Endodermal cell (in vitro differentiated cells): ENCODE measurements around the gene ZNF783. TPM values are rescaled to one million over a fixed set of nuclear protein-coding genes. Genes with fewer than 3 reads are reported as not detected.

Source experiments
- DNase-seq: peaks from one replicate; pipeline ENCODE4 v3.0.0-alpha.2; 2017
- H3K27ac ChIP-seq: 2 replicates; pipeline ENCODE4 v1.5.1; 2013; ENCODE audit warnings: mild to moderate bottlenecking, low read depth, low read length, moderate library complexity
- H3K27me3 ChIP-seq: 2 replicates; pipeline ENCODE4 v1.6.1; 2013; ENCODE audit warnings: mild to moderate bottlenecking, low read length, moderate library complexity; ENCODE audit not compliant: insufficient read depth, control insufficient read depth, poor library complexity, severe bottlenecking
- H3K36me3 ChIP-seq: 2 replicates; pipeline ENCODE4 v1.7.0; 2013; ENCODE audit warnings: mild to moderate bottlenecking, low read length, moderate library complexity; ENCODE audit not compliant: control insufficient read depth, insufficient read depth
- H3K4me1 ChIP-seq: one replicate; pipeline ENCODE4 v1.7.0; 2013; ENCODE audit warnings: low read length; ENCODE audit not compliant: control insufficient read depth, insufficient read depth
- H3K4me3 ChIP-seq: 2 replicates; pipeline ENCODE4 v1.5.1; 2013; ENCODE audit warnings: mild to moderate bottlenecking, low read length, moderate library complexity
- H3K9ac ChIP-seq: 2 replicates; pipeline ENCODE4 v1.6.1; 2013; ENCODE audit warnings: mild to moderate bottlenecking, low read length, moderate library complexity; ENCODE audit not compliant: poor library complexity, severe bottlenecking; ENCODE audit errors: extremely low read depth
- H3K9me3 ChIP-seq: 2 replicates; pipeline ENCODE4 v1.6.1; 2013; ENCODE audit warnings: mild to moderate bottlenecking, low read length, moderate library complexity; ENCODE audit not compliant: control insufficient read depth
- H3K27ac Mint-ChIP-seq: 2 replicates; pipeline ENCODE4 v1.8.0; 2020; ENCODE audit warnings: mixed read lengths
- H3K27me3 Mint-ChIP-seq: 2 replicates; pipeline ENCODE4 v1.8.0; 2021; ENCODE audit warnings: mild to moderate bottlenecking, mixed read lengths; ENCODE audit not compliant: insufficient read depth
- H3K36me3 Mint-ChIP-seq: 2 replicates; pipeline ENCODE4 v1.8.0; 2020; ENCODE audit warnings: low read depth, mixed read lengths
- H3K4me1 Mint-ChIP-seq: 2 replicates; pipeline ENCODE4 v1.8.0; 2020; ENCODE audit warnings: mixed read lengths
- H3K4me3 Mint-ChIP-seq: 2 replicates; pipeline ENCODE4 v1.8.0; 2020; ENCODE audit warnings: mild to moderate bottlenecking, moderate library complexity, mixed read lengths
- H3K9me3 Mint-ChIP-seq: 2 replicates; pipeline ENCODE4 v1.8.0; 2020; ENCODE audit warnings: mild to moderate bottlenecking, mixed read lengths
- CTCF ChIP-seq: fragments of 200-600 bp; sonication (generic); conservative IDR thresholded peaks from 2 replicates; pipeline ENCODE4 v1.5.0; 2021; ENCODE audit warnings: antibody characterized with exemption, mild to moderate bottlenecking
- WGBS, 2 experiments: methylation state at CpG; one replicate each; pipeline versions ENCODE4 v1.1.5 to v1.1.7; 2013; ENCODE audit warnings: missing lambda C conversion rate in 2 of 2, mixed read lengths in 1 of 2; ENCODE audit not compliant: insufficient coverage in 1 of 2, insufficient read length in 1 of 2; 5-methylcytosine and 5-hydroxymethylcytosine counted together
- total RNA-seq, 2 donors: library from RNA; stranded (reverse); fragmentation: NEBNext Ultra II Directional in 1 of 2; extraction: Animal tissue kit (Norgen Biotek cat#: 25700) in 1 of 2; gene quantifications; 2 replicates in 1 of 2; 3 replicates in 1 of 2; pipeline ENCODE4 v1.2.1, GENCODE V29; 2021

The ZNF783 gene
- total RNA-seq, 2 donors from 2014 or later = 12.1 to 13.2 TPM

DNA sequence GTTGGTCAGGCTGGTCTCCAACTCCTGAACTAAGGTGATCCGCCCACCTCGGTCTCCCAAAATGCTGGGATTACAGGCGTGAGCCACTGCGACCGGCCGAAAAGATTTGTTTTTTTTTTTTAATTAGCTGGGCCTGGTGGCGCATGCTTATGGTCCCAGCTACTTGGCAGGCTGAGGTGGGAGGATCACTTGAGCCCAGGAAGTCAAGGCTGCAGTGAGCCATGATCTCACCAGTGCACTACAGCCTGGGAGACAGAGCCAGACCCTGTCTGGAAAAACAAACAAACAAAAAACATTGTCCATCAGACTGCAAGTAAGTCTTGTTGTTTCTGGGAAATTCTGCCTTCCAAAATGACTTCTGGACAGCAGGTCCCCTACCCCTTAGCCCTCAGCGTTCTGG lies 38.8 kb upstream of the ZNF783 start:
- Histone ChIP-seq H3K27ac (no peak overlapping the region), H3K4me3 (no peak overlapping the region), H3K4me1 (no peaks in the 10 kb centered on the region), H3K9ac (no peak overlapping the region), H3K36me3 (peaks cover 25% of the 10 kb centered on the region), H3K27me3 (no peaks in the 10 kb centered on the region), H3K9me3 (no peaks in the 10 kb centered on the region)
- Mint-ChIP-seq H3K4me1 (peaks cover 2% of the 10 kb centered on the region), H3K27me3 (no peaks in the 10 kb centered on the region), H3K36me3 (peaks cover 57% of the 10 kb centered on the region), H3K4me3 (no peak overlapping the region), H3K27ac (no peak overlapping the region), H3K9me3 (no peaks in the 10 kb centered on the region)
- TF ChIP-seq CTCF = no peak
- no peak for DNase-seq
- WGBS, 2 experiments = 95 to 100% methylated on average over 7 to 8 of the region's 8 CpGs

DNA sequence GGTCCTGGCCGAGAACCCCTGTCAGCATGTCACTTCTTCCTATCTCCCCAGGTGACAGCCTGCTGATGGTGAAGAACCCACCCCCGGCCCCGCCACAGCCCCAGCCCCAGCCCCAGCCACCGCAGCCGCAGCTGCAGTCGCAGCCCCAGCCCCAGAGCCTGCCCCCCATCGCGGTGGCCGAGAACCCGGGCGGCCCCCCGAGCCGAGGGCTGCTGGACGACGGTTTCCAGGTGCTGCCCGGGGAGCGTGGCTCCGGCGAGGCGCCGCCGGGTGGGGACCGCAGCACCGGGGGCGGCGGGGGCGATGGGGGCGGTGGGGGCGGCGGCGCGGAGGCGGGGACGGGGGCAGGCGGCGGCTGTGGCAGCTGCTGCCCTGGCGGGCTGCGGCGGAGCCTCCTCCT lies 38.2 kb upstream of the ZNF783 start:
- Mint-ChIP-seq H3K4me1 (no peaks in the 10 kb centered on the region), H3K27ac (no peak overlapping the region), H3K36me3 (peaks cover 51% of the 10 kb centered on the region), H3K9me3 (no peaks in the 10 kb centered on the region), H3K27me3 (no peaks in the 10 kb centered on the region), H3K4me3 (no peak overlapping the region)
- TF ChIP-seq CTCF = no peak
- H3K36me3 ChIP-seq = peaks cover 19% of the 10 kb centered on the region
- H3K4me3 ChIP-seq = no peak overlapping the region
- H3K9me3 ChIP-seq = no peaks in the 10 kb centered on the region
- 96 to 100% methylated on average over 3 to 35 of the region's 39 CpGs for WGBS, 2 experiments
- H3K9ac ChIP-seq = no peak overlapping the region
- DNase-seq = no peak
- H3K27me3 ChIP-seq = no peaks in the 10 kb centered on the region
- H3K4me1 ChIP-seq = no peaks in the 10 kb centered on the region
- no peak overlapping the region for H3K27ac ChIP-seq

DNA sequence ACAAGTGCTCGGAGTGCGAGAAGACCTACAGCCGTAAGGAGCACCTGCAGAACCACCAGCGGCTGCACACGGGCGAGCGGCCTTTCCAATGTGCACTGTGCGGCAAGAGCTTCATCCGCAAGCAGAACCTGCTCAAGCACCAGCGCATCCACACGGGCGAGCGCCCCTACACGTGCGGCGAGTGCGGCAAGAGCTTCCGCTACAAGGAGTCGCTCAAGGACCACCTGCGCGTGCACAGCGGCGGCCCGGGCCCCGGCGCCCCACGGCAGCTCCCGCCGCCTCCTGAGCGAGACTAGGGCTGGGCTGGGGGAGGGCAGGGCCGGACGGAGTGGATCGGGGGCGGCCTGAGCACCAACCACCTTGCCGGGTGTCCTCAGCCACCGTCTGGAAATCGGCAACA lies 37.6 kb upstream of the ZNF783 start:
- no peak overlapping the region for H3K27ac ChIP-seq
- Mint-ChIP-seq H3K27ac (no peak overlapping the region), H3K4me1 (no peaks in the 10 kb centered on the region), H3K4me3 (no peak overlapping the region), H3K36me3 (peaks cover 45% of the 10 kb centered on the region), H3K9me3 (no peaks in the 10 kb centered on the region), H3K27me3 (no peaks in the 10 kb centered on the region)
- TF ChIP-seq CTCF = no peak
- H3K36me3 ChIP-seq = peaks cover 14% of the 10 kb centered on the region
- H3K4me3 ChIP-seq = no peak overlapping the region
- no peaks in the 10 kb centered on the region for H3K27me3 ChIP-seq
- 95 to 97% methylated on average over 29 to 37 of the region's 37 CpGs for WGBS, 2 experiments
- H3K9ac ChIP-seq = no peak overlapping the region
- H3K9me3 ChIP-seq = no peaks in the 10 kb centered on the region
- no peak for DNase-seq
- H3K4me1 ChIP-seq = no peaks in the 10 kb centered on the region
